Endodermal cell (in vitro differentiated cells): Measurements from ENCODE around the gene ATOH8. TPM values are rescaled to one million over a fixed set of nuclear protein-coding genes. Genes with fewer than 3 reads are reported as not detected.

Source experiments
- DNase-seq: peaks from one replicate; pipeline ENCODE4 v3.0.0-alpha.2; 2017
- H3K27ac ChIP-seq: 2 replicates; pipeline ENCODE4 v1.5.1; 2013; ENCODE audit warnings: mild to moderate bottlenecking, low read depth, low read length, moderate library complexity
- H3K27me3 ChIP-seq: 2 replicates; pipeline ENCODE4 v1.6.1; 2013; ENCODE audit warnings: mild to moderate bottlenecking, low read length, moderate library complexity; ENCODE audit not compliant: insufficient read depth, control insufficient read depth, poor library complexity, severe bottlenecking
- H3K36me3 ChIP-seq: 2 replicates; pipeline ENCODE4 v1.7.0; 2013; ENCODE audit warnings: mild to moderate bottlenecking, low read length, moderate library complexity; ENCODE audit not compliant: control insufficient read depth, insufficient read depth
- H3K4me1 ChIP-seq: one replicate; pipeline ENCODE4 v1.7.0; 2013; ENCODE audit warnings: low read length; ENCODE audit not compliant: control insufficient read depth, insufficient read depth
- H3K4me3 ChIP-seq: 2 replicates; pipeline ENCODE4 v1.5.1; 2013; ENCODE audit warnings: mild to moderate bottlenecking, low read length, moderate library complexity
- H3K9ac ChIP-seq: 2 replicates; pipeline ENCODE4 v1.6.1; 2013; ENCODE audit warnings: mild to moderate bottlenecking, low read length, moderate library complexity; ENCODE audit not compliant: poor library complexity, severe bottlenecking; ENCODE audit errors: extremely low read depth
- H3K9me3 ChIP-seq: 2 replicates; pipeline ENCODE4 v1.6.1; 2013; ENCODE audit warnings: mild to moderate bottlenecking, low read length, moderate library complexity; ENCODE audit not compliant: control insufficient read depth
- H3K27ac Mint-ChIP-seq: 2 replicates; pipeline ENCODE4 v1.8.0; 2020; ENCODE audit warnings: mixed read lengths
- H3K27me3 Mint-ChIP-seq: 2 replicates; pipeline ENCODE4 v1.8.0; 2021; ENCODE audit warnings: mild to moderate bottlenecking, mixed read lengths; ENCODE audit not compliant: insufficient read depth
- H3K36me3 Mint-ChIP-seq: 2 replicates; pipeline ENCODE4 v1.8.0; 2020; ENCODE audit warnings: low read depth, mixed read lengths
- H3K4me1 Mint-ChIP-seq: 2 replicates; pipeline ENCODE4 v1.8.0; 2020; ENCODE audit warnings: mixed read lengths
- H3K4me3 Mint-ChIP-seq: 2 replicates; pipeline ENCODE4 v1.8.0; 2020; ENCODE audit warnings: mild to moderate bottlenecking, moderate library complexity, mixed read lengths
- H3K9me3 Mint-ChIP-seq: 2 replicates; pipeline ENCODE4 v1.8.0; 2020; ENCODE audit warnings: mild to moderate bottlenecking, mixed read lengths
- WGBS, 2 experiments: methylation state at CpG; one replicate each; pipeline versions ENCODE4 v1.1.5 to v1.1.7; 2013; ENCODE audit warnings: missing lambda C conversion rate in 2 of 2, mixed read lengths in 1 of 2; ENCODE audit not compliant: insufficient coverage in 1 of 2, insufficient read length in 1 of 2; 5-methylcytosine and 5-hydroxymethylcytosine counted together
- total RNA-seq, 2 donors: library from RNA; stranded (reverse); fragmentation: NEBNext Ultra II Directional in 1 of 2; extraction: Animal tissue kit (Norgen Biotek cat#: 25700) in 1 of 2; gene quantifications; 2 replicates in 1 of 2; 3 replicates in 1 of 2; pipeline ENCODE4 v1.2.1, GENCODE V29; 2021
- TF ChIP-seq, protein P1 (sequence below): fragments of 200-600 bp; sonication (generic); conservative IDR thresholded peaks from 2 replicates; pipeline ENCODE4 v1.5.0; 2021; ENCODE audit warnings: antibody characterized with exemption, mild to moderate bottlenecking

Gene ATOH8
- total RNA-seq, 2 donors from 2014 or later, result 1.3 to 1.6 TPM

GRCh38 chr2:85741211-85741832 lies 12.5 kb upstream of the ATOH8 start:
- TF ChIP-seq, protein P1, sequence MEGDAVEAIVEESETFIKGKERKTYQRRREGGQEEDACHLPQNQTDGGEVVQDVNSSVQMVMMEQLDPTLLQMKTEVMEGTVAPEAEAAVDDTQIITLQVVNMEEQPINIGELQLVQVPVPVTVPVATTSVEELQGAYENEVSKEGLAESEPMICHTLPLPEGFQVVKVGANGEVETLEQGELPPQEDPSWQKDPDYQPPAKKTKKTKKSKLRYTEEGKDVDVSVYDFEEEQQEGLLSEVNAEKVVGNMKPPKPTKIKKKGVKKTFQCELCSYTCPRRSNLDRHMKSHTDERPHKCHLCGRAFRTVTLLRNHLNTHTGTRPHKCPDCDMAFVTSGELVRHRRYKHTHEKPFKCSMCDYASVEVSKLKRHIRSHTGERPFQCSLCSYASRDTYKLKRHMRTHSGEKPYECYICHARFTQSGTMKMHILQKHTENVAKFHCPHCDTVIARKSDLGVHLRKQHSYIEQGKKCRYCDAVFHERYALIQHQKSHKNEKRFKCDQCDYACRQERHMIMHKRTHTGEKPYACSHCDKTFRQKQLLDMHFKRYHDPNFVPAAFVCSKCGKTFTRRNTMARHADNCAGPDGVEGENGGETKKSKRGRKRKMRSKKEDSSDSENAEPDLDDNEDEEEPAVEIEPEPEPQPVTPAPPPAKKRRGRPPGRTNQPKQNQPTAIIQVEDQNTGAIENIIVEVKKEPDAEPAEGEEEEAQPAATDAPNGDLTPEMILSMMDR, result no peak
- 89 to 97% methylated on average over 8 to 9 of the region's 9 CpGs for WGBS, 2 experiments
- Histone ChIP-seq H3K36me3 (no peaks in the 10 kb centered on the region), H3K9me3 (peaks cover 7% of the 10 kb centered on the region), H3K27ac (peak overlapping the region; percentile 89), H3K9ac (no peak overlapping the region), H3K27me3 (peaks cover 62% of the 10 kb centered on the region), H3K4me1 (peaks cover 8% of the 10 kb centered on the region), H3K4me3 (no peak overlapping the region)
- H3K27ac Mint-ChIP-seq, result no peak overlapping the region
- H3K27me3 Mint-ChIP-seq, result peaks cover 79% of the 10 kb centered on the region
- peaks cover 20% of the 10 kb centered on the region for H3K4me1 Mint-ChIP-seq
- H3K36me3 Mint-ChIP-seq, result no peaks in the 10 kb centered on the region
- no peak for DNase-seq
- peaks cover 3% of the 10 kb centered on the region for H3K9me3 Mint-ChIP-seq
- no peak overlapping the region for H3K4me3 Mint-ChIP-seq

- H3K9me3 Mint-ChIP-seq, result peaks cover 3% of the 10 kb centered on the region
These were observed 11.8 kb upstream of the ATOH8 start for GRCh38 chr2:85741833-85742455.

GRCh38 chr2:85743304-85743978 lies 10.3 kb upstream of the ATOH8 start:
- H3K27me3 ChIP-seq, result peaks cover 75% of the 10 kb centered on the region
- H3K4me1 ChIP-seq, result peaks cover 8% of the 10 kb centered on the region
- H3K4me3 ChIP-seq, result no peak overlapping the region
- Mint-ChIP-seq H3K9me3 (peaks cover 3% of the 10 kb centered on the region), H3K27ac (no peak overlapping the region), H3K36me3 (no peaks in the 10 kb centered on the region), H3K27me3 (peaks cover 91% of the 10 kb centered on the region), H3K4me3 (no peak overlapping the region), H3K4me1 (peaks cover 20% of the 10 kb centered on the region)
- DNase-seq, result no peak
- TF ChIP-seq, protein P1, result no peak
- no peaks in the 10 kb centered on the region for H3K9me3 ChIP-seq
- WGBS, 2 experiments, result 85 to 96% methylated on average over 4 to 10 of the region's 10 CpGs
- no peaks in the 10 kb centered on the region for H3K36me3 ChIP-seq
- H3K9ac ChIP-seq, result no peak overlapping the region
- H3K27ac ChIP-seq, result no peak overlapping the region

More at GRCh38 chr2:85741833-85742455, 11.8 kb upstream of the ATOH8 start:
- WGBS, 2 experiments, result 75 to 80% methylated on average over 17 to 19 of the region's 19 CpGs
- Mint-ChIP-seq H3K36me3 (no peaks in the 10 kb centered on the region), H3K4me3 (no peak overlapping the region), H3K4me1 (peaks cover 20% of the 10 kb centered on the region), H3K27ac (no peak overlapping the region), H3K27me3 (peaks cover 85% of the 10 kb centered on the region)
- DNase-seq, result no peak
- Histone ChIP-seq H3K27me3 (peaks cover 69% of the 10 kb centered on the region), H3K9me3 (peaks cover 2% of the 10 kb centered on the region), H3K27ac (peak overlapping the region; percentile 89), H3K9ac (no peak overlapping the region), H3K4me1 (peaks cover 8% of the 10 kb centered on the region), H3K36me3 (no peaks in the 10 kb centered on the region), H3K4me3 (no peak overlapping the region)
- TF ChIP-seq, protein P1, result no peak
